Measurements from ENCODE around the gene ACAP2.
A peak's percentile ranks its signal among the peaks of the same experiment; 100 is the strongest.
"Not testable (repeated sequence)": the region's sequence is repeated elsewhere in the genome, so short reads cannot be mapped to it uniquely, and the experiment has no call there.

Gene ACAP2

GRCh38 chr3:195230244-195230643 is 212.6 kb downstream of the ACAP2 start:
- Histone ChIP-seq H4K91ac (ENCODE audit: low read length) (no peak overlapping the region), H2BK12ac (ENCODE audit: low read length in 2 of 2) (no peak overlapping the region), H3K14ac (ENCODE audit: low read length in 2 of 2) (no peak overlapping the region)

GRCh38 chr3:195228886-195229285 is 213.9 kb downstream of the ACAP2 start:
- H2BK5ac ChIP-seq (ENCODE audit: low read depth, low read length, poor library complexity, severe bottlenecking); H3K79me1 ChIP-seq (replicated peaks; ENCODE audit: low read length, poor library complexity, severe bottlenecking); H3K18ac ChIP-seq (ENCODE audit: low read depth in 1 of 2, low read length in 2 of 2); H2BK12ac ChIP-seq (ENCODE audit: low read length in 2 of 2); H3K9me3 ChIP-seq (ENCODE audit: control insufficient read depth, low read length); H3K4me2 ChIP-seq (ENCODE audit: low read length, poor library complexity, severe bottlenecking); H3K9ac ChIP-seq (ENCODE audit: low read length); H3K4me1 ChIP-seq (ENCODE audit: control insufficient read depth, insufficient read depth, low read depth, low read length); H2BK120ac ChIP-seq (ENCODE audit: low read depth, low read length); H2BK15ac ChIP-seq (ENCODE audit: low read depth, poor library complexity, severe bottlenecking); H3K23ac ChIP-seq (ENCODE audit: low read length in 2 of 2); DNase-seq; H2AFZ ChIP-seq (ENCODE audit: low read depth, low read length); H3K4ac ChIP-seq (ENCODE audit: low read depth in 1 of 2, low read length in 2 of 2); H3K4me3 ChIP-seq (ENCODE audit: insufficient read depth in 1 of 2, low read depth in 1 of 2, low read length in 2 of 2); H3K14ac ChIP-seq (ENCODE audit: low read length in 2 of 2); H4K91ac ChIP-seq (ENCODE audit: low read length); H3K27ac ChIP-seq (ENCODE audit: low read length, poor library complexity, severe bottlenecking); H4K8ac ChIP-seq (ENCODE audit: low read length); H3K27me3 ChIP-seq (ENCODE audit: control insufficient read depth in 1 of 2, insufficient read depth in 1 of 2, low read length in 2 of 2); H2AK5ac ChIP-seq (ENCODE audit: low read length, severe bottlenecking): not testable (repeated sequence)
- peaks cover 13 to 16% of the 10 kb centered on the region in 2 experiments for H3K36me3 ChIP-seq (ENCODE audit: control insufficient read depth in 1 of 2, insufficient read depth in 2 of 2, low read depth in 1 of 2, low read length in 2 of 2)
- WGBS: 99% methylated on average over 5 of the region's 5 CpGs

More at GRCh38 chr3:195230244-195230643, 212.6 kb downstream of the ACAP2 start:
- Histone ChIP-seq H3K4me2 (ENCODE audit: low read length, poor library complexity, severe bottlenecking) (no peak overlapping the region), H3K4me3 (ENCODE audit: insufficient read depth in 1 of 2, low read depth in 1 of 2, low read length in 2 of 2) (no peak overlapping the region), H3K27me3 (ENCODE audit: control insufficient read depth in 1 of 2, insufficient read depth in 1 of 2, low read length in 2 of 2) (no peaks in the 10 kb centered on the region), H3K36me3 (ENCODE audit: control insufficient read depth in 1 of 2, insufficient read depth in 2 of 2, low read depth in 1 of 2, low read length in 2 of 2) (peaks cover 11 to 13% of the 10 kb centered on the region in 2 experiments), H3K27ac (ENCODE audit: low read length, poor library complexity, severe bottlenecking) (no peak overlapping the region), H2BK5ac (ENCODE audit: low read depth, low read length, poor library complexity, severe bottlenecking) (no peak overlapping the region), H3K4ac (ENCODE audit: low read depth in 1 of 2, low read length in 2 of 2) (no peak overlapping the region), H2AFZ (ENCODE audit: low read depth, low read length) (no peak overlapping the region), H2BK120ac (ENCODE audit: low read depth, low read length) (no peak overlapping the region), H3K4me1 (ENCODE audit: control insufficient read depth, insufficient read depth, low read depth, low read length) (no peaks in the 10 kb centered on the region), H2AK5ac (ENCODE audit: low read length, severe bottlenecking) (no peak overlapping the region), H3K23ac (ENCODE audit: low read length in 2 of 2) (no peak overlapping the region), H3K9me3 (ENCODE audit: control insufficient read depth, low read length) (peaks cover 1% of the 10 kb centered on the region), H2BK15ac (ENCODE audit: low read depth, poor library complexity, severe bottlenecking) (no peak overlapping the region), H3K18ac (ENCODE audit: low read depth in 1 of 2, low read length in 2 of 2) (no peak overlapping the region), H4K8ac (ENCODE audit: low read length) (no peak overlapping the region), H3K79me1 (replicated peaks; ENCODE audit: low read length, poor library complexity, severe bottlenecking) (peaks cover 3% of the 10 kb centered on the region), H3K9ac (ENCODE audit: low read length) (no peak overlapping the region)
- no peak for DNase-seq
- 100% methylated on average over 1 of the region's 1 CpG for WGBS

GRCh38 chr3:195227871-195228270 is 214.9 kb downstream of the ACAP2 start:
- Histone ChIP-seq H4K91ac (ENCODE audit: low read length) (no peak overlapping the region), H3K9ac (ENCODE audit: low read length) (no peak overlapping the region)
- WGBS: 97% methylated on average over 6 of the region's 6 CpGs

GRCh38 chr3:195226900-195227447 is 215.8 kb downstream of the ACAP2 start:
- Histone ChIP-seq H2BK120ac (ENCODE audit: low read depth, low read length) (no peak overlapping the region), H2BK12ac (ENCODE audit: low read length in 2 of 2) (no peak overlapping the region), H2BK15ac (ENCODE audit: low read depth, poor library complexity, severe bottlenecking) (no peak overlapping the region), H3K36me3 (ENCODE audit: control insufficient read depth in 1 of 2, insufficient read depth in 2 of 2, low read depth in 1 of 2, low read length in 2 of 2) (peaks cover 13 to 16% of the 10 kb centered on the region in 2 experiments), H3K4me3 (ENCODE audit: insufficient read depth in 1 of 2, low read depth in 1 of 2, low read length in 2 of 2) (no peak overlapping the region), H2AFZ (ENCODE audit: low read depth, low read length) (no peak overlapping the region), H3K9ac (ENCODE audit: low read length) (no peak overlapping the region), H3K23ac (ENCODE audit: low read length in 2 of 2) (no peak overlapping the region), H3K27ac (ENCODE audit: low read length, poor library complexity, severe bottlenecking) (no peak overlapping the region), H3K27me3 (ENCODE audit: control insufficient read depth in 1 of 2, insufficient read depth in 1 of 2, low read length in 2 of 2) (no peaks in the 10 kb centered on the region), H3K4me2 (ENCODE audit: low read length, poor library complexity, severe bottlenecking) (no peak overlapping the region), H4K91ac (ENCODE audit: low read length) (no peak overlapping the region), H3K4me1 (ENCODE audit: control insufficient read depth, insufficient read depth, low read depth, low read length) (peaks cover 8% of the 10 kb centered on the region), H3K9me3 (ENCODE audit: control insufficient read depth, low read length) (no peaks in the 10 kb centered on the region), H2BK5ac (ENCODE audit: low read depth, low read length, poor library complexity, severe bottlenecking) (no peak overlapping the region), H3K18ac (ENCODE audit: low read depth in 1 of 2, low read length in 2 of 2) (no peak overlapping the region), H3K14ac (ENCODE audit: low read length in 2 of 2) (no peak overlapping the region), H4K8ac (ENCODE audit: low read length) (peak overlapping the region; percentile 45), H2AK5ac (ENCODE audit: low read length, severe bottlenecking) (no peak overlapping the region), H3K4ac (ENCODE audit: low read depth in 1 of 2, low read length in 2 of 2) (no peak overlapping the region), H3K79me1 (replicated peaks; ENCODE audit: low read length, poor library complexity, severe bottlenecking) (peaks cover 11% of the 10 kb centered on the region)
- peak; percentile 30 for DNase-seq
- WGBS: 78% methylated on average over 9 of the region's 9 CpGs

More at GRCh38 chr3:195227871-195228270, 214.9 kb downstream of the ACAP2 start:
- Histone ChIP-seq H3K9me3 (ENCODE audit: control insufficient read depth, low read length) (no peaks in the 10 kb centered on the region), H2BK15ac (ENCODE audit: low read depth, poor library complexity, severe bottlenecking) (no peak overlapping the region), H3K36me3 (ENCODE audit: control insufficient read depth in 1 of 2, insufficient read depth in 2 of 2, low read depth in 1 of 2, low read length in 2 of 2) (peaks cover 13 to 16% of the 10 kb centered on the region in 2 experiments), H3K18ac (ENCODE audit: low read depth in 1 of 2, low read length in 2 of 2) (no peak overlapping the region), H3K27me3 (ENCODE audit: control insufficient read depth in 1 of 2, insufficient read depth in 1 of 2, low read length in 2 of 2) (no peaks in the 10 kb centered on the region), H3K4me1 (ENCODE audit: control insufficient read depth, insufficient read depth, low read depth, low read length) (peaks cover 8% of the 10 kb centered on the region), H3K23ac (ENCODE audit: low read length in 2 of 2) (no peak overlapping the region), H3K4me3 (ENCODE audit: insufficient read depth in 1 of 2, low read depth in 1 of 2, low read length in 2 of 2) (no peak overlapping the region), H2AK5ac (ENCODE audit: low read length, severe bottlenecking) (no peak overlapping the region), H4K8ac (ENCODE audit: low read length) (no peak overlapping the region), H3K79me1 (replicated peaks; ENCODE audit: low read length, poor library complexity, severe bottlenecking) (peaks cover 7% of the 10 kb centered on the region), H3K4me2 (ENCODE audit: low read length, poor library complexity, severe bottlenecking) (no peak overlapping the region), H2AFZ (ENCODE audit: low read depth, low read length) (no peak overlapping the region), H2BK120ac (ENCODE audit: low read depth, low read length) (no peak overlapping the region), H3K14ac (ENCODE audit: low read length in 2 of 2) (peak overlapping the region in 1 of 2 experiments; percentile 81), H3K27ac (ENCODE audit: low read length, poor library complexity, severe bottlenecking) (no peak overlapping the region), H3K4ac (ENCODE audit: low read depth in 1 of 2, low read length in 2 of 2) (peak overlapping the region; percentile 15 to 26), H2BK12ac (ENCODE audit: low read length in 2 of 2) (peak overlapping the region in 1 of 2 experiments; percentile 54), H2BK5ac (ENCODE audit: low read depth, low read length, poor library complexity, severe bottlenecking) (no peak overlapping the region)
- no peak for DNase-seq

Measured in mesenchymal stem cell (in vitro differentiated cells and primary cell).